Measurements from ENCODE around the gene PSMD13.

DNA sequence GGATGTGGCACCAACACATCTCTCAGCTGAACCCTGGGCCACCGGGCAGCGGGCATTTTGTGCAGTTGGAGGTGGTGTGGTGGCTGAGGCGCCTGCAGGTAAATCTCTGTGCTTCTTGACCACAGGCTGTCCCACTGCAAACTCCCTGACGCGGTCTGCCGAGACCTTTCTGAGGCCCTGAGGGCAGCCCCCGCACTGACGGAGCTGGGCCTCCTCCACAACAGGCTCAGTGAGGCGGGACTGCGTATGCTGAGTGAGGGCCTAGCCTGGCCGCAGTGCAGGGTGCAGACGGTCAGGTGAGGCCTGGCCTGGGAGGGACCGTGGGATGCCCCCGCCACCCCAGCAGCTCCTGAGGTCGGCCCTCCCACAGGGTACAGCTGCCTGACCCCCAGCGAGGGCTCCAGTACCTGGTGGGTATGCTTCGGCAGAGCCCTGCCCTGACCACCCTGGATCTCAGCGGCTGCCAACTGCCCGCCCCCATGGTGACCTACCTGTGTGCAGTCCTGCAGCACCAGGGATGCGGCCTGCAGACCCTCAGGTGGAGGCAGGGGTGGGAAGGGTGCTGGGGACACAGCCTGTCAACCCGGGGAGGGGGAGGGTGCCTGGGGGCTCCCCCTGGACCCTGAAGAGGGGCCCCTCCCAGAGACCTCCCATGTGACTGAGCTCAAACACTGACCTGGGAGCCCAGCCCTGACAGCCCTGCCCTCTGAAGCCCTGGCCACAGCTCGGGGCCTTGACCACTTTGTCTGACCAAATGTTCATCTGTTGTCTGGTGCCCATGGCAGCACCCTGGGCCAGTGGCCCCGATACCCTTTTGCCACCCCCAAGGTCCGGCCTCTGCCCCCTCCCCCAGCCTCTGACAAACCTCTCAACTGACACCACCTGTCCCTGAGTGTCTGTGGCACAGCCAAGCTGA is 47.6 kb downstream of the PSMD13 start:
- TF ChIP-seq CTCF (IDR thresholded peaks at IDR 0.05; ENCODE audit: low read depth, low read length, missing input control) (no peak), JUND (IDR thresholded peaks at IDR 0.05) (no peak), RXRA (IDR thresholded peaks at IDR 0.05) (no peak), YY1 (IDR thresholded peaks at IDR 0.05) (no peak), TAF1 (conservative IDR thresholded peaks at IDR 0.05) (no peak), RAD21 (IDR thresholded peaks at IDR 0.05) (no peak), HNF4G (IDR thresholded peaks at IDR 0.05) (no peak), SP1 (IDR thresholded peaks at IDR 0.05) (no peak), GABPA (IDR thresholded peaks at IDR 0.05 in 1 of 2, conservative IDR thresholded peaks at IDR 0.05 in 1 of 2) (no peak), HNF4A (conservative IDR thresholded peaks at IDR 0.05) (no peak), FOXA1 (IDR thresholded peaks at IDR 0.05) (no peak)
- TF ChIP-seq, protein P1, sequence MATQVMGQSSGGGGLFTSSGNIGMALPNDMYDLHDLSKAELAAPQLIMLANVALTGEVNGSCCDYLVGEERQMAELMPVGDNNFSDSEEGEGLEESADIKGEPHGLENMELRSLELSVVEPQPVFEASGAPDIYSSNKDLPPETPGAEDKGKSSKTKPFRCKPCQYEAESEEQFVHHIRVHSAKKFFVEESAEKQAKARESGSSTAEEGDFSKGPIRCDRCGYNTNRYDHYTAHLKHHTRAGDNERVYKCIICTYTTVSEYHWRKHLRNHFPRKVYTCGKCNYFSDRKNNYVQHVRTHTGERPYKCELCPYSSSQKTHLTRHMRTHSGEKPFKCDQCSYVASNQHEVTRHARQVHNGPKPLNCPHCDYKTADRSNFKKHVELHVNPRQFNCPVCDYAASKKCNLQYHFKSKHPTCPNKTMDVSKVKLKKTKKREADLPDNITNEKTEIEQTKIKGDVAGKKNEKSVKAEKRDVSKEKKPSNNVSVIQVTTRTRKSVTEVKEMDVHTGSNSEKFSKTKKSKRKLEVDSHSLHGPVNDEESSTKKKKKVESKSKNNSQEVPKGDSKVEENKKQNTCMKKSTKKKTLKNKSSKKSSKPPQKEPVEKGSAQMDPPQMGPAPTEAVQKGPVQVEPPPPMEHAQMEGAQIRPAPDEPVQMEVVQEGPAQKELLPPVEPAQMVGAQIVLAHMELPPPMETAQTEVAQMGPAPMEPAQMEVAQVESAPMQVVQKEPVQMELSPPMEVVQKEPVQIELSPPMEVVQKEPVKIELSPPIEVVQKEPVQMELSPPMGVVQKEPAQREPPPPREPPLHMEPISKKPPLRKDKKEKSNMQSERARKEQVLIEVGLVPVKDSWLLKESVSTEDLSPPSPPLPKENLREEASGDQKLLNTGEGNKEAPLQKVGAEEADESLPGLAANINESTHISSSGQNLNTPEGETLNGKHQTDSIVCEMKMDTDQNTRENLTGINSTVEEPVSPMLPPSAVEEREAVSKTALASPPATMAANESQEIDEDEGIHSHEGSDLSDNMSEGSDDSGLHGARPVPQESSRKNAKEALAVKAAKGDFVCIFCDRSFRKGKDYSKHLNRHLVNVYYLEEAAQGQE (IDR thresholded peaks at IDR 0.05) = no peak
- TF ChIP-seq, protein P2, sequence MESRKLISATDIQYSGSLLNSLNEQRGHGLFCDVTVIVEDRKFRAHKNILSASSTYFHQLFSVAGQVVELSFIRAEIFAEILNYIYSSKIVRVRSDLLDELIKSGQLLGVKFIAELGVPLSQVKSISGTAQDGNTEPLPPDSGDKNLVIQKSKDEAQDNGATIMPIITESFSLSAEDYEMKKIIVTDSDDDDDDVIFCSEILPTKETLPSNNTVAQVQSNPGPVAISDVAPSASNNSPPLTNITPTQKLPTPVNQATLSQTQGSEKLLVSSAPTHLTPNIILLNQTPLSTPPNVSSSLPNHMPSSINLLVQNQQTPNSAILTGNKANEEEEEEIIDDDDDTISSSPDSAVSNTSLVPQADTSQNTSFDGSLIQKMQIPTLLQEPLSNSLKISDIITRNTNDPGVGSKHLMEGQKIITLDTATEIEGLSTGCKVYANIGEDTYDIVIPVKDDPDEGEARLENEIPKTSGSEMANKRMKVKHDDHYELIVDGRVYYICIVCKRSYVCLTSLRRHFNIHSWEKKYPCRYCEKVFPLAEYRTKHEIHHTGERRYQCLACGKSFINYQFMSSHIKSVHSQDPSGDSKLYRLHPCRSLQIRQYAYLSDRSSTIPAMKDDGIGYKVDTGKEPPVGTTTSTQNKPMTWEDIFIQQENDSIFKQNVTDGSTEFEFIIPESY (IDR thresholded peaks at IDR 0.05) = no peak
- TF ChIP-seq, protein P3, sequence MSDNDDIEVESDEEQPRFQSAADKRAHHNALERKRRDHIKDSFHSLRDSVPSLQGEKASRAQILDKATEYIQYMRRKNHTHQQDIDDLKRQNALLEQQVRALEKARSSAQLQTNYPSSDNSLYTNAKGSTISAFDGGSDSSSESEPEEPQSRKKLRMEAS (IDR thresholded peaks at IDR 0.05) = no peak

Measured in liver (tissue), 3 donors.